Coronary artery (tissue), 2 donors: Measurements from ENCODE around the gene SGF29.
"Not testable (repeated sequence)": the region's sequence is repeated elsewhere in the genome, so short reads cannot be mapped to it uniquely, and the experiment has no call there.

ENCODE experiments used
- DNase-seq: peaks from one replicate; pipeline ENCODE4 v3.0.0-alpha.2; 2017; ENCODE audit warnings: low spot score
- H3K27ac ChIP-seq, 2 donors: fragments of 200-600 bp; sonication (generic); one replicate each; pipeline ENCODE4 v1.5.1; 2016 to 2019
- H3K4me3 ChIP-seq: fragments of 200-600 bp; sonication (generic); 2 replicates; pipeline ENCODE4 v1.5.1; 2016; ENCODE audit warnings: mild to moderate bottlenecking, moderate library complexity
- TF ChIP-seq, protein P1 (sequence below): fragments of 200-600 bp; sonication (generic); IDR thresholded peaks from one replicate; pipeline ENCODE4 v1.5.1; 2019; ENCODE audit warnings: antibody characterized with exemption

SGF29 gene

DNA sequence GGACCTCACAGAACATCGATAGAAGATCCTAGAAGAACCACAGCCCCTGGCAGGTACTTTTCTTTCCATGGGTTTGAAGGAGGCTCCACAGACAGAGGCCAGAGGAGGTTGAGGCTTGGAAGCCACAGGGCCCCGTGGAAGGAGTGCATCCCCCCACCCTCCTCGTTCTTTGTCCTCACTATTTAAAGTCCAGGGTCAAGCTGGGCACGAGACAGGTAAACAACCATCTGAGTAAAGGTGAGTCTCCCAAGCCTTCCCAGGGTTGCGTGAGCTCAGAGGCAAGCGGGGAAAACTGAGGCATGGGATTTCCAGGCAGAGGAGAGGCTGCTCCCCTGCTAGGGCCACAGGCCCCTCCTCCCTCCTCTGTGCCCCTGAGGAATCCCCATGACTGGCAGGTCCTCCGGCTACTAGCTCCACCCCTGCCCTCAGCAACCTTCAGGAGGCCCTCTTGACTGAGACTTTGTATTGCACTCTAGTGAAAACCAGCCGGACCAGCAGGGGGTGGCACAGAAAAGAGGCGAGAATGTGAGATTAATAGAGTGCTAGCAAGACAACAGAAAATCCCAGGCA lies 44.1 kb downstream of the SGF29 start:
- no peak overlapping the region for H3K27ac ChIP-seq
- TF ChIP-seq, protein P1, sequence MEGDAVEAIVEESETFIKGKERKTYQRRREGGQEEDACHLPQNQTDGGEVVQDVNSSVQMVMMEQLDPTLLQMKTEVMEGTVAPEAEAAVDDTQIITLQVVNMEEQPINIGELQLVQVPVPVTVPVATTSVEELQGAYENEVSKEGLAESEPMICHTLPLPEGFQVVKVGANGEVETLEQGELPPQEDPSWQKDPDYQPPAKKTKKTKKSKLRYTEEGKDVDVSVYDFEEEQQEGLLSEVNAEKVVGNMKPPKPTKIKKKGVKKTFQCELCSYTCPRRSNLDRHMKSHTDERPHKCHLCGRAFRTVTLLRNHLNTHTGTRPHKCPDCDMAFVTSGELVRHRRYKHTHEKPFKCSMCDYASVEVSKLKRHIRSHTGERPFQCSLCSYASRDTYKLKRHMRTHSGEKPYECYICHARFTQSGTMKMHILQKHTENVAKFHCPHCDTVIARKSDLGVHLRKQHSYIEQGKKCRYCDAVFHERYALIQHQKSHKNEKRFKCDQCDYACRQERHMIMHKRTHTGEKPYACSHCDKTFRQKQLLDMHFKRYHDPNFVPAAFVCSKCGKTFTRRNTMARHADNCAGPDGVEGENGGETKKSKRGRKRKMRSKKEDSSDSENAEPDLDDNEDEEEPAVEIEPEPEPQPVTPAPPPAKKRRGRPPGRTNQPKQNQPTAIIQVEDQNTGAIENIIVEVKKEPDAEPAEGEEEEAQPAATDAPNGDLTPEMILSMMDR: no peak
- H3K4me3 ChIP-seq: no peak overlapping the region
- DNase-seq: no peak

DNA sequence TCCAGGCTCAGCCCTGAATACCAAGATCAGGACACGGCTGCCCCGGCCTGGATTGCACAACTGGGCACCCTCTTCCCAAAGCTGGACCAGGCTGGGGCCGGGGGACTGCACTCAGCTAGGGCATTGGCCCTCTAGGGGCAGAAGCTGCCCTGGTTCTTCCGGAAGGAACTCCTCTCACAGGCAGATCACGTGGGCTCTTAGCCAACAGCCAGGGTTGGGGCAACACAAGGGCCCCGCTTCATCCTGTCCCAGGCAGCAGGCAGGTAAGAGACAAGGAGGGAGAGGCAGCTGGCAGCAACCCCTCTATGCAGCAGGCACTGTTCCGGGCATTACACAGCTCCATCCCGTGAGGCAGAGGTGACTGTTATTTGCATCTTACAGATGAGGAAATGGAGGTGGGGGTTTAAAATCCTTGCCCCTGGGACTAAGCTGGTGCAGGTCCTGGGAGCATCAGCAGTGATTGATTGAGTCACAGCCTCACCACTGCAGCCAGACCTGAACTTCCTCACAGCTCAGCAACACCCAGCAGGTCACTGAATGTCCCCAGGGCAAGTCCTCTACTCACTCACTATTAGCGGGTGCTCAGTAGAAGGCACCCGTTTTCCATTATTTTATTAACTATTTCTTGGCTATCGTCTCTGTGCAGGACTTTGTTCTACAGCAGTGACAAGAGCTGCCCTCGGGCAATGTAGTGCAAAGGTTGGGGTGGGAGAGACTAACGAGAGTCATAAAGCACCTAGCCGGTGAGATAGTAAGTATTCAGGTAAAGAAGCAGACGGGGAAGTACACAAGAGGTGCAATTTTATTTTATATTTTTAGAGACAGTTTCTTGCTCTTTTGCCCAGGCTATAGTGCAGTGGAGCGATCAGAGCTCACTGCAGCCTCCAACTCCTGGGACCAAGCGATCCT lies 45.9 kb downstream of the SGF29 start:
- not testable (repeated sequence) for H3K4me3 ChIP-seq, H3K27ac ChIP-seq, DNase-seq

DNA sequence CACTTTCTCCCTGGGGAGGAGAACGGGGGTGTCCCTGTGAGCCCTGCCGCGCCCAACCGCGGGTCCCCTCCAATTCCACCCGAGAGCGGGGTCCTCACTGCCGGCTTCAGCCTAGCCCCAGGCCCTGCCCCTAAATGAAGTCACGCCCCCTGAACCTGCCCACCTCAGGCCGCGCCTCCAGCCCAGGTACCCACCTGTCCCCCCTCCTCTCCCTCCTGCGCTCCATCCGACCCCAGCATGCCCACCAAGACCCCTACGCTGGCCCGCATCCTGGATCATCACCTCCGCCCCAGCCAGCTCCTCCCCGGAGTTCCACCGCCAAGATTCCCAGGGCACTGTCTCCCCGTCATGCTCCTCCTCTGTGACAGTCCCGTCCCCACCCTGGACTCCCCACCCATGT lies 47.2 kb downstream of the SGF29 start:
- H3K4me3 ChIP-seq, DNase-seq: not testable (repeated sequence)

DNA sequence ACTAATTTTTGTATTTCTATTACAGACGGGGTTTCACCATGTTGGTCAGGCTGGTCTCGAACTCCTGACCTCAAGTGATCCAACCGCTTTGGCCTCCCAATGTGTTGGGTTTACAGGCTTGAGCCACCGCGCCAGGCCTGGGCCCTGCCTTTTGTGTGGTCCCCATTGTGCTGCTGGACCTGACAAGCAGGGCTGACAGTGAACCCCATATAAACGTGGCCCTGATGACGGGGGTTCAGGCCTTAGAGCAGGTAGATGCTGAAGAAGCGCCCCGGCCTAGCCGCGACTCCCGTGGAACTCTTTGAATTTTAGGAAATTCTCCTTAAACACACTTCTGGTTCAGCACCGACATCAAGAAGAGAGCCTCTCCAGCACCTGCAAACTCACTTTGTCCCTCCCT lies 47.9 kb downstream of the SGF29 start:
- DNase-seq, H3K27ac ChIP-seq, H3K4me3 ChIP-seq: not testable (repeated sequence)

More for the DNA sequence above, 47.2 kb downstream of the SGF29 start:
- H3K27ac ChIP-seq: not testable (repeated sequence)

DNA sequence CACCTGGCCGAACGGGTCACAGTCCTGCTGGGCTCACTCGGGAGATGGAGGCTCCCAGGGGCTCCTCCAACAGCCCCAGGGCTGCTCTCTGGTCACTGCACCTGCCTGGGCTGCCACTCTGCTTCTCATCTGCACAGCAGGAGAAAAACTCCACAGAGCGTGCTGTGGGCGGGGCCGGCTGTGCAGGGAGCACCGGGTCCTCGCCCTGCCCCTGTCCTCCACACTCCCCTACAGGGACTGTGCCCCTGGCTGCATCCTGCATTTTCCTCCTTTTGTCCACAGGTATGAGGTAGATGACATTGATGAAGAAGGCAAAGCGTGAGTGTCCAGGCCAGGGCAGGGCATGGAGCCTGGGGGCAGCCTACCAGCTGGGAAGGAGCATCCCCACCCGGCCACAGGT lies 48.3 kb downstream of the SGF29 start:
- H3K27ac ChIP-seq, DNase-seq: not testable (repeated sequence)

DNA sequence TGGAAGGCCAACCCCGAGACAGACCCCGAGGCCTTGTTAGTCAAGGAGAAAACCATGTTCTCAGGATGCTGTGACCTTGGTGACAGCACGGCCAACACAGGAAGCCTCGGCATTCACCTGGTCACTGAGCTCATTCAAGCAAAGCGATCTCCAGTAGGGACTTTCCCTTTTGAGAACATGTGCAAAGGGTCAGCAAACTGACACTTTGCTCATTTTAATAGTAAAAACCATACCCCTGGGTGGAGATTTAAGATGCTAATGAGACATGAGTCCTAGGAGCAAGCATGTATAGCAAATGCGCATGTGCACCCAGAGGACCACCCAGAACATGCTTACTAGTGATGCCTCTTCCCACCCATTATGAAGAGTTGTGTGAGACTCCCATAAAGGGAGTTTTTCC lies 48.8 kb downstream of the SGF29 start:
- no peak for DNase-seq
- H3K4me3 ChIP-seq: no peak overlapping the region
- TF ChIP-seq, protein P1: no peak
- H3K27ac ChIP-seq: no peak overlapping the region

More for the DNA sequence above, 48.3 kb downstream of the SGF29 start:
- H3K4me3 ChIP-seq: not testable (repeated sequence)

DNA sequence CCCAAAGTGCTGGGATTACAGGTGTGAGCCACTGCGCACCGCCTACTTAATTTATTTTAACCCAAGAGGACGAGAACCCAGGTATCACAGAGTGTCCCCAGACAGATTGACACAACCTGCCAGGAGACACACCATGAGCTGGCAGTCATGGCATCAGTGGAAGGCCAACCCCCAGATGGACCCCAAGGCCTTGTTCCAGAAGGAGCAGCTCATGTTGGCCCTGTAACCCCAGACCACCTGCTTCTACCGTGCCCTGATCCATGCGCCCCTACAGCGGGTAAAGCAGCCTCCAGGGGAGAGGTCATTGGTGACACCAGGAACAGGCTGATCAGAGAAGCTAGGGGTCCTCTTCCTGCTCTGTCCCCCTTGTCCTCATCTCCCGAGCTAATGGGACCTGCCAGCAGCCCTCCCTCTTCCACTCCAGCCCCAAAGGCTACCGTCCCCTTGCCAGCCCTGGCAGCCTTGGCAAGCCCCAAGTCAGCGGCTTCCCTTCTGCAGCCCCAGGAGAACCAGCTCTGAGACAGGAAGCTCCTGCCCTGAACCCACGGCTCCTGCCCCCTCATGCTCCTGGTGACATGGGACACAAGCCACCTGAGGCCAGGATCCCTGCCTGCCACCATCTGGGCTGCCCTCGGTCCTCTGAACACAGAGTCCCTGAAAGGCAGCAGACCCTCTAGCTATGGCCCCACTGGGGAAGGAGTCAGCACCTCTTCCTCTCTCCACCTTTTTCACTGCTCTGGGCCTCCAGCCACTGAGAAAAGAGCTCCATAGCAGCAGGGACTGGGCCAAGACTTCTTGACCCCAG lies 49.9 kb downstream of the SGF29 start:
- Histone ChIP-seq H3K4me3 (no peak overlapping the region), H3K27ac (no peak overlapping the region)
- TF ChIP-seq, protein P1: no peak
- no peak for DNase-seq

DNA sequence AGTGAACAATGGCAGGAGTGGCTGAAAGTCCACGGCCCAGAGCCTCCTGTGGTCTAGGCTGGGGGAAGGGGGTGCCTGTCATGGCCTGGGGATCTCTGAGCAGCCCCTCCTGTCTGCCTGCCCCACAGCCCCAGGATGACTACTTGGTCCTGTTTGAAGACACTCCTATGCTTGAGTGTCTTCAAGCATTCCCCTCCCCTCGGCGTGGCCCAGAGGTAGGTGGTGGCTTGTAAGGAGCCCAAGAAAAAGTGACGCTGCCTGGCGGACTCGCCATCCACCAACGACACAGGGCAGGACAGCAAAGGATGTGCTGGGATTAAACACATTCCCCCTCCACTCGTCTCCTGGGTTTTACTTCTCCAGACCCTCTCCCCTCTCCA lies 50.5 kb downstream of the SGF29 start:
- TF ChIP-seq, protein P1: no peak
- DNase-seq: no peak
- no peak overlapping the region for H3K27ac ChIP-seq
- no peak overlapping the region for H3K4me3 ChIP-seq
